Suprapubic skin (tissue), 4 donors: ENCODE results near the gene ST8SIA4.

Experiments
- CTCF ChIP-seq, 2 donors: fragments of 200-600 bp in 1 of 2; fragments of 450-650 bp in 1 of 2; sonication (generic) in 1 of 2; IDR thresholded peaks; one replicate each; pipeline ENCODE4 v1.5.1; 2016 to 2019; ENCODE audit warnings: antibody characterized with exemption in 2 of 2, mild to moderate bottlenecking in 1 of 2, moderate library complexity in 1 of 2
- EP300 ChIP-seq: sonication (generic); formaldehyde crosslinking; IDR thresholded peaks from one replicate; pipeline ENCODE4 v1.6.1; 2017; ENCODE audit warnings: antibody characterized with exemption
- POLR2A ChIP-seq, 2 donors: fragments of 450-650 bp; IDR thresholded peaks; one replicate each; pipeline ENCODE4 v1.6.1; 2017; ENCODE audit warnings: antibody characterized with exemption in 2 of 2, mild to moderate bottlenecking in 2 of 2, moderate library complexity in 2 of 2
- POLR2AphosphoS5 ChIP-seq, 3 donors: sonication (generic); formaldehyde crosslinking; IDR thresholded peaks; one replicate each; pipeline ENCODE4 v1.6.1; 2017; ENCODE audit warnings: antibody characterized with exemption in 3 of 3

- no peak for TF ChIP-seq POLR2AphosphoS5 (IDR thresholded peaks at IDR 0.05)
- no peak for TF ChIP-seq CTCF (IDR thresholded peaks at IDR 0.05)
- no peak for TF ChIP-seq EP300
- no peak for TF ChIP-seq POLR2A (IDR thresholded peaks at IDR 0.05)
Observed at GRCh38 chr5:100821751-100822150, 81.3 kb downstream of the ST8SIA4 start.
